Activated naive CD4-positive, alpha-beta T cell treated with anti-CD3 and anti-CD28 coated beads, Interleukin-2, amount 50 U/mL, for 24 hours (primary cell): Measurements from ENCODE around the gene C10orf88.
A peak's percentile ranks its signal among the peaks of the same experiment; 100 is the strongest.

Experiments
- H3K27ac Mint-ChIP-seq: one replicate; pipeline ENCODE4 v1.8.0; 2021; ENCODE audit warnings: mild to moderate bottlenecking, mixed read lengths
- H3K27me3 Mint-ChIP-seq: one replicate; pipeline ENCODE4 v1.8.0; 2021; ENCODE audit warnings: mixed read lengths
- H3K36me3 Mint-ChIP-seq: one replicate; pipeline ENCODE4 v1.8.0; 2021; ENCODE audit warnings: mixed read lengths
- H3K4me1 Mint-ChIP-seq: one replicate; pipeline ENCODE4 v1.8.0; 2021; ENCODE audit warnings: mixed read lengths
- H3K4me3 Mint-ChIP-seq: one replicate; pipeline ENCODE4 v1.8.0; 2021; ENCODE audit warnings: mild to moderate bottlenecking, mixed read lengths
- H3K9me3 Mint-ChIP-seq: one replicate; pipeline ENCODE4 v1.8.0; 2021; ENCODE audit warnings: mixed read lengths

C10orf88 gene

GRCh38 chr10:122953902-122954730 is at the start of gene C10orf88:
Gene C10orf88 (minus strand): TSS chr10:122954227. CDS start chr10:122954178, 49 bp downstream.
- no peaks in the 10 kb centered on the region for H3K9me3 Mint-ChIP-seq

GRCh38 chr10:123001370-123001769 is 47.3 kb upstream of the C10orf88 start:
- Mint-ChIP-seq H3K4me1 (peaks cover 68% of the 10 kb centered on the region), H3K27me3 (no peaks in the 10 kb centered on the region), H3K27ac (no peak overlapping the region), H3K4me3 (no peak overlapping the region), H3K36me3 (peaks cover 8% of the 10 kb centered on the region), H3K9me3 (no peaks in the 10 kb centered on the region)

More at GRCh38 chr10:122953902-122954730, at the start of gene C10orf88:
- Mint-ChIP-seq H3K27ac (peak within 1 kb of the TSS; percentile 91), H3K4me1 (peaks cover 27% of the 10 kb centered on the region), H3K36me3 (peaks cover 11% of the 10 kb centered on the region), H3K27me3 (no peaks in the 10 kb centered on the region), H3K4me3 (peak within 1 kb of the TSS; percentile 89)

- H3K4me1 Mint-ChIP-seq = peaks cover 56% of the 10 kb centered on the region
- no peaks in the 10 kb centered on the region for H3K9me3 Mint-ChIP-seq
- H3K27ac Mint-ChIP-seq = peak overlapping the region; percentile 19
- H3K4me3 Mint-ChIP-seq = no peak overlapping the region
- no peaks in the 10 kb centered on the region for H3K27me3 Mint-ChIP-seq
- H3K36me3 Mint-ChIP-seq = peaks cover 5% of the 10 kb centered on the region
These were observed 46.1 kb upstream of the C10orf88 start for GRCh38 chr10:123000155-123000554.

- no peaks in the 10 kb centered on the region for H3K27me3 Mint-ChIP-seq
- peaks cover 5% of the 10 kb centered on the region for H3K36me3 Mint-ChIP-seq
- H3K4me3 Mint-ChIP-seq = no peak overlapping the region
- H3K27ac Mint-ChIP-seq = peak overlapping the region; percentile 87
- peaks cover 51% of the 10 kb centered on the region for H3K4me1 Mint-ChIP-seq
- H3K9me3 Mint-ChIP-seq = no peaks in the 10 kb centered on the region
These were observed 45.3 kb upstream of the C10orf88 start for GRCh38 chr10:122999347-122999746.

- Mint-ChIP-seq H3K27ac (no peak overlapping the region), H3K9me3 (no peaks in the 10 kb centered on the region), H3K36me3 (peaks cover 8% of the 10 kb centered on the region), H3K4me1 (peaks cover 47% of the 10 kb centered on the region), H3K4me3 (no peak overlapping the region), H3K27me3 (no peaks in the 10 kb centered on the region)
These were observed 44.9 kb upstream of the C10orf88 start for GRCh38 chr10:122998934-122999333.

GRCh38 chr10:122998360-122998917 is 44.4 kb upstream of the C10orf88 start:
- H3K4me1 Mint-ChIP-seq = peaks cover 42% of the 10 kb centered on the region

GRCh38 chr10:122997864-122998263 is 43.8 kb upstream of the C10orf88 start:
- H3K36me3 Mint-ChIP-seq = peaks cover 7% of the 10 kb centered on the region
- no peak overlapping the region for H3K27ac Mint-ChIP-seq
- H3K27me3 Mint-ChIP-seq = no peaks in the 10 kb centered on the region
- peaks cover 40% of the 10 kb centered on the region for H3K4me1 Mint-ChIP-seq
- no peak overlapping the region for H3K4me3 Mint-ChIP-seq
- no peaks in the 10 kb centered on the region for H3K9me3 Mint-ChIP-seq

More at GRCh38 chr10:122998360-122998917, 44.4 kb upstream of the C10orf88 start:
- no peaks in the 10 kb centered on the region for H3K27me3 Mint-ChIP-seq
- H3K9me3 Mint-ChIP-seq = no peaks in the 10 kb centered on the region
- H3K27ac Mint-ChIP-seq = peak overlapping the region; percentile 35
- H3K36me3 Mint-ChIP-seq = peaks cover 7% of the 10 kb centered on the region
- no peak overlapping the region for H3K4me3 Mint-ChIP-seq

GRCh38 chr10:122995936-122996335 is 41.9 kb upstream of the C10orf88 start:
- peaks cover 5% of the 10 kb centered on the region for H3K36me3 Mint-ChIP-seq
- no peak overlapping the region for H3K27ac Mint-ChIP-seq
- no peaks in the 10 kb centered on the region for H3K9me3 Mint-ChIP-seq
- H3K27me3 Mint-ChIP-seq = no peaks in the 10 kb centered on the region
- H3K4me3 Mint-ChIP-seq = no peak overlapping the region
- peaks cover 28% of the 10 kb centered on the region for H3K4me1 Mint-ChIP-seq

- Mint-ChIP-seq H3K27ac (peak overlapping the region; percentile 23), H3K4me1 (peaks cover 8% of the 10 kb centered on the region), H3K36me3 (peaks cover 5% of the 10 kb centered on the region), H3K9me3 (no peaks in the 10 kb centered on the region), H3K27me3 (no peaks in the 10 kb centered on the region), H3K4me3 (no peak overlapping the region)
These were observed 39.8 kb upstream of the C10orf88 start for GRCh38 chr10:122993797-122994336.

- H3K9me3 Mint-ChIP-seq = no peaks in the 10 kb centered on the region
- peaks cover 3% of the 10 kb centered on the region for H3K36me3 Mint-ChIP-seq
- H3K4me1 Mint-ChIP-seq = no peaks in the 10 kb centered on the region
- H3K4me3 Mint-ChIP-seq = no peak overlapping the region
- H3K27me3 Mint-ChIP-seq = no peaks in the 10 kb centered on the region
- no peak overlapping the region for H3K27ac Mint-ChIP-seq
These were observed 38.1 kb upstream of the C10orf88 start for GRCh38 chr10:122992031-122992585.

GRCh38 chr10:122990278-122990677 is 36.3 kb upstream of the C10orf88 start:
- peaks cover 3% of the 10 kb centered on the region for H3K36me3 Mint-ChIP-seq
- H3K4me3 Mint-ChIP-seq = no peak overlapping the region
- peak overlapping the region; percentile 90 for H3K27ac Mint-ChIP-seq
- H3K27me3 Mint-ChIP-seq = no peaks in the 10 kb centered on the region
- H3K9me3 Mint-ChIP-seq = no peaks in the 10 kb centered on the region
- no peaks in the 10 kb centered on the region for H3K4me1 Mint-ChIP-seq

- Mint-ChIP-seq H3K9me3 (no peaks in the 10 kb centered on the region), H3K4me3 (no peak overlapping the region), H3K36me3 (peaks cover 6% of the 10 kb centered on the region), H3K4me1 (no peaks in the 10 kb centered on the region), H3K27ac (no peak overlapping the region), H3K27me3 (no peaks in the 10 kb centered on the region)
These were observed 34.5 kb upstream of the C10orf88 start for GRCh38 chr10:122988501-122988900.

- Mint-ChIP-seq H3K4me1 (peaks cover 9% of the 10 kb centered on the region), H3K4me3 (no peak overlapping the region), H3K9me3 (no peaks in the 10 kb centered on the region)
These were observed 32.3 kb upstream of the C10orf88 start for GRCh38 chr10:122986335-122986734.

GRCh38 chr10:122984708-122985107 is 30.7 kb upstream of the C10orf88 start:
- H3K27ac Mint-ChIP-seq = no peak overlapping the region
- H3K9me3 Mint-ChIP-seq = no peaks in the 10 kb centered on the region
- H3K36me3 Mint-ChIP-seq = peaks cover 6% of the 10 kb centered on the region
- peaks cover 22% of the 10 kb centered on the region for H3K4me1 Mint-ChIP-seq
- H3K27me3 Mint-ChIP-seq = no peaks in the 10 kb centered on the region
- no peak overlapping the region for H3K4me3 Mint-ChIP-seq

More at GRCh38 chr10:122986335-122986734, 32.3 kb upstream of the C10orf88 start:
- Mint-ChIP-seq H3K36me3 (peaks cover 6% of the 10 kb centered on the region), H3K27ac (no peak overlapping the region), H3K27me3 (no peaks in the 10 kb centered on the region)

- H3K27ac Mint-ChIP-seq = no peak overlapping the region
- no peak overlapping the region for H3K4me3 Mint-ChIP-seq
- H3K27me3 Mint-ChIP-seq = no peaks in the 10 kb centered on the region
- peaks cover 23% of the 10 kb centered on the region for H3K4me1 Mint-ChIP-seq
- no peaks in the 10 kb centered on the region for H3K9me3 Mint-ChIP-seq
- peaks cover 6% of the 10 kb centered on the region for H3K36me3 Mint-ChIP-seq
These were observed 29.9 kb upstream of the C10orf88 start for GRCh38 chr10:122983898-122984297.

- Mint-ChIP-seq H3K4me1 (peaks cover 23% of the 10 kb centered on the region), H3K9me3 (no peaks in the 10 kb centered on the region), H3K4me3 (peak overlapping the region; percentile 87), H3K27ac (peak overlapping the region; percentile 96), H3K27me3 (no peaks in the 10 kb centered on the region), H3K36me3 (peaks cover 6% of the 10 kb centered on the region)
These were observed 27.0 kb upstream of the C10orf88 start for GRCh38 chr10:122981066-122981464.
